GM15510 (cell line): Measurements from ENCODE around the gene HNRNPA2B1.

Experiments used
- POLR2A ChIP-seq: IDR thresholded peaks from 3 replicates; pipeline ENCODE4 v1.6.1; 2011; ENCODE audit warnings: borderline replicate concordance; ENCODE audit not compliant: insufficient read length; ENCODE audit errors: extremely low read depth

Gene HNRNPA2B1

DNA sequence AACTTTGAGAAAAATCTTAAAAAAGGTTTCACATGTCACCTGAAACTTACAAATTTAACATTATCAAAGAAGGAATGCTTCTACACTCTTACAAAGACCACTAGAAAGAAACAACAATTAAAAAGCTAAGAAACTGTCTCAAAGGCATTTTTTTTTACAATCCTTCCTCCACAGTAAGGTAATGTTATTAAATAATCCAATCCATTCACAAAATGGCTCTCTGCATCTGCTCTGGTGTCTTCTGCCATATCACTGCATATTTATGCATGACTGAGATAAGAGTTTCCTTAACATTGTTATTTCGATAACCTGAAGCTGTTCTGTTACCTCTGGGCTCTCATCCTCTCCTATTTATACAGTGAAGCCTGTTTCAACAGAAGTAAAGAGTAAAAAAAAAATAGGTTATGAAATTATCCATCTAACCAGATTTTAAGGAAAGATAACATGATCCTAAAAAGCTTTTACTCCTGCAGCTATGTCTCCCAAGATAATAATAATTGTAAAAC is 8.5 kb downstream of the HNRNPA2B1 start:
- no peak for TF ChIP-seq POLR2A

DNA sequence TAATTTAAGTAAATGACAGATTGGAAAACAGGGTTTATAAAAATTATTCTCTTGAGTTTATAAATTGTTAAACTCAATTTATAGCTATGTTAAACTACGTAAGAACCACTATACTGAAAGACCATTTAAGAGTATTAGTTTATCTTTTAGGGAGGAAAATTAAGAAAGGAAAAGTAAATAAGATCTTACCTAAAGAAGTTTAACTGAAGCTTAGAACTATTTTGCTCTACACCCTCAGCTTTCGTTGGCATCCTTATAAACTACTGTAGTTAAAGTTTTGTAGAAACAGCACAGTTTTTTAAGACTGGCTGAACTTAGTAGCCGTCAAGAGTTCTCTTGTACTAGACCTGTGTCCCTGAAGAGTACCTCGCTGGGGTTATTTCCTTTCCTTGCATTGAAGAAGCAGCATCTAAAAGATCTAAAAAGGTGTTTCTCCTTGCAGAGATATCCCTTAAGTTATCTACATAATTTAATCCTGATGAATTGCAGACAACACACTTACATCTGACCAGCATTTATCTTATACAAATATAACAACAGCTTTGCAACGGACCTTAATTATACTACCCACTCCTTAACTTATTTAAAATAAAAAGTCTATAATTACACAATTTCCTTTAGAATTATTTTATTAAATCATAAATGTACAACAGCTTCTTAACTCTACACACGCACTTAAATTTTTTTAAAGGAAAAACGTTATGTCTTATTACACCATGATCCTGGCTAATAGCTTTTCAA is 9.1 kb downstream of the HNRNPA2B1 start:
- no peak for TF ChIP-seq POLR2A

DNA sequence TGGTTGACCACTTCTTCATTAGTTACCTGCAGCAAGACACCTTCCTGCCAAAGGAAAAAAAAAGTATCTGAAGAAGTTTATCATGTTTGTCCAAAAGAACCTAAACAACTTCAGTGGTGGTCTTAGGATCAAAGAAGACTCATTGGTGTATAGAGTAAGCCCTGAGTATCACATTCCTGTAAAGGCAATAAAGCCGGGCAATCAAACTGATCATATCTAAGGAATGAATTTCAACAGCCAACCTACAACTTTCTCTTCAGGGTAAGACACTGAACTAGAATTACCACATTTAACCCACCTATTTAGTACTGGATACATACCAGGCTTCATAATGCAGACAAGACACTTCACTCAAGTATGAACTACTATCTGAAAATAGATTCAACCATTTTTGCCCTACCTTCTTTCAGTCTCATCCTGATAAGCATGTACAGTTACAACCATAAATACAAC is 10.1 kb downstream of the HNRNPA2B1 start:
- no peak for TF ChIP-seq POLR2A

DNA sequence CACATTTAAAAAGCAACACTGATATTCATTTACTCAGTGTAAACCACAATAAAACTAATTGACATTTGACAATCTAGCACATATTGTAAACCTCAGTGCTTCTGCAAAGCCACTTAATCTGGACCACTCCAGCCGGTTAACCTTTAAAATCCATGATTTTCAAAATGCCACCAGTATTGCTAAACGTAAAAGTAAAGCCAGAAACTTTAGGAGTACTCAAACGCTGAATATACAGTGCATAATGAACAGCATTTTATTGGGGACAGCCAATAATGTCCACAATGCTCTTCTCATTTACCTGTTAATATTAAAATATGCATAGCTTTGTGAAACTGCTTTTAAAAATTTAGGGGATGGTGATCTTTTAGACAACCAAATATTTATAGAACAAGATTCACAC is 10.8 kb downstream of the HNRNPA2B1 start:
- no peak for TF ChIP-seq POLR2A

DNA sequence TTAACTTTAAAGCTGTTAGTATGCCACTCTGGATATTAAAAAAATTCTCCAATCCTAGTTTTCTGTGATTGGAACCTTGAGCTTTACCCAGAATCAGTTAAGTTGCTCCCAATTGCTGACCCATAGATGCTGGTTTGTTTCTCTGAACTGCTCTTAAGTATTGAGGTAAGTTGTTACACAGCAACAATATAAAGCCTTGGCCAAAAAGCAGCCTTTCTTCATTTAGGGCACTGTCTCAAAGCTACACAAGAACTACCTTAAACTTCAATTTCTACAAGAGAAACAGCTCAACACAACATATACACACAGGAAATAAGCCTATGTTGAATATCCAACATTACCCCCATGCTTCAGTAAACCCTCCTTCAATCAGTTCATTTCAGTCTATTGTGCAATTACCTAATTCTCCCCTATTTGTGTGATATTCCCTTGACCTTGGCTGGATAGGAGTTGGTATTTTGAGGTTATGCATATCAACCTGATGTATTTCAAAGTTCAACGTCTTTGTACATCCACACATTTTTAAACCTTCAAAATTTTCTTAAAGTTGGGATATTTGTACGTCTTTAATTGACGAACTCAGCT is 11.5 kb downstream of the HNRNPA2B1 start:
- no peak for TF ChIP-seq POLR2A

DNA sequence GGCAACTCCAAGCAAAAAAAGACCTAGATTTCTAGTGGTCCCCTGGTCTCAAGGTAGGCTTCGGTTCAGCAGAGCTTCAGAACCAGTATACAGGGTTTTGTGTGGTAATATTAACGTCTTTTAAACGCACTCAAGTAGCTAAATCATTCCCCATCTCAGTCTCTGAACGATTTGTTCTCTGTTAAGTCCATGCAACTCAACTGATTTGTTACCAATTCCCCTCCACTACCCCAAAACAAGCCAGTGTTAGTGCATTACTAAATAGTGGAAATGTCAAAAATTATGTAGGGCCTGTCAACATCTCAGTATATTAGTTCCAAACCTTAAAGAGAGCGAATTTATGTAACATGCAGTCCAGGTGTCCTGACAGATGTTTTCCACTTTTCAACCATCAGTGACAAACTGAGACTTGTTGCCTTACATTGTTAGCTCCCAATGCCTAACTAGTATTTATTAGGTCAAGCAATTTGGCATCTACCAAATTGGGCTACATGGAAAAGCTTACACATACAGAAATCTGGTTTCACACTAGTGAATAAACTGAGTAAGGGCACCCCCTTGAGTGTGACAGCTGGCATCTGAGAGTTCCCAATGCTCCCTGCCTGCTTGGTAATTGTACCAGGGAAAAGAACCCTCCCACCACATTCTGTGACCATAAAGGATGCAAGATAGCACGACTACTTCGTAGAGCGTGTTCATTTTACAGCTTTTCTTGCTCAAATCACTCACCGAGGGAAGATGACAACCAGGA is 12.2 kb downstream of the HNRNPA2B1 start:
- peak; percentile 12 for TF ChIP-seq POLR2A

DNA sequence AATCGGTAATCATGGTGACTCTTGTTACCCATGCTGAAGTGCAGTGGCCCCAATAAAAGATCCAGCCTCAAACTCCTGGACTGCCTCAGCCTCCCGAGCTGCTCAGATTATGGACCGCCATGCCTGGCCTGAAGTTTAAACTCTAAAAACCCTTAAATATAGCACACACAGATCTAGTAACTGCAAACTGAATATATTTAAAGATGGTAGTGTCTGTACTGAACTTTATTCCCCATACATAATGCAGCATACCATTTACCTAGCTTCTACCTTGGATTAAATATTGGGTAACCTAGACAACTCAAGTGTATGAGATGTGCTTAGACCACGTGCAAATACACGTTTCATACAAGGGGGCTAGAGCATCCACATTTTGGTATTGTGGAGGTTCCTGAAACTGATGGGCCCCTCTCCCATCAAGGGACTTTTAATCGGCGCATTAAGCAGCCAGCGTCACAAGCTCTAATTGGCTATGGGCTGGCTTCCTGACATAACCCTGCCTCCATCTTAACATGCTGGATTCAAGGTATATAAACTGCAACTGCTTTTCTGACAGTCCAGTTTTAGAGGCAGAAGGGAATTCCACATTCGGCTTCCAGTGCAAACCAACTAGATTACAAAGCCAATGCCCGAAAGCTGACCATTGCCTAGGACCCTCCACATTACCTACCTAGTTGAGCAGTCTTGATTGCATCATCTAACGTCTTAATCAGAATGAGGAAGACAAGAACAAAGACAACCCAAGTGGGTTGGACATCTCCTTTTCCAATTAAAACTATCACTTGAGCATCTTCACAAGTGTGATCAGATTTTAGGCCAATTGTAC is 13.0 kb downstream of the HNRNPA2B1 start:
- peak; percentile 34 for TF ChIP-seq POLR2A

DNA sequence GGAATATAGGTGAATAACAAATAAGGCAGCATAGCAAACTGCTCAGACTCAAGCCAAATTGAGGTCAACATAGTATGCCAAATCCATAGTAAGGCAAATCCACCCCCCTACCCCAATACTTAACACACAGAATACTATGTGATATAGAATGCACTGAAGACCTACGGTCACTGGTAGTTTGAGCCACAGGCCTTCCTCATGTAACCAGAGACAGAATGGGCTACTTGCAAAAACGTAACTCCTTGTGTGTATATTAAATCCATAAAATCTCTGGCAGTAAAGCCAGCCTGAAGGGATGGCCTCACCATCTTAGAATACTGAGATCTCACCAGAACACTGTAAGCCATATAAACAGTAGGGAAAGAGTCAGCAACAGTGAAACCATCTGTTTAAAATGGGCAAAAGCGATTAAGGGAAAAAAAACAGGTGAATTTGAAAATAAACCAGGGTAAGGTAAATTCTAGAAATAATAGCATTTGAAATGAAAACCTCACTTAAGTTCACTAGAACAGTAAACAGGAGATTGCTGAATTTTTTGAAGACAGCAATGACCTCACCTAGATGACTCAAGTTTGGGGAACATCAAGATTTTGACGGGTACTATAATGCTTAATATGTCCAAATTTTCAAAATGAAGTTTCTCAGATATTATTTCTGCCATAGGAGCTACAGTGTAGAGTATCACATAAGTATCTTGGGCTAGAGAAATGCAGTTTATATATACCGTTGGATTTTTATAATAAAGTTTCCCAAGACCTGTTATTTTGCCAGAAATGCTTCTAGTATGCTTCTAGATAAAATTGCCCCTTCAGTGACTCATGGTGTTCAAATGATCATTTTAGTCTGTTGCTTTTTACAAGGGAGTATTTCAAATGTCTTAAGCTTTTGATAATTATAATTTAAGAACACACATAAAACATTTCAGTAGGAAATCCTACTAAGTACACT is 13.9 kb downstream of the HNRNPA2B1 start:
- TF ChIP-seq POLR2A = no peak

DNA sequence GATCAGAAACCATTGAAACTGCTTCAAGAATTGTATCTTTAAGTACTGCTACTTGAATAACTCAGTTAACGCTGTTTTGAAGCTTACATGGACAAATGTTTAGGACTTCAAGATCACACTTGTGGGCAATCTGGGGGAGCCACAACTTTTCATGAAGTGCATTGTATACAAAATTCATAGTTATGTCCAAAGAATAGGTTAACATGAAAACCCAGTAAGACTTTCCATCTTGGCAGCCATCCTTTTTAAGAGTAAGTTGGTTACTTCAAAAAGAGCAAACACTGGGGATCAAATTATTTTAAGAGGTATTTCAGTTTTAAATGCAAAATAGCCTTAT is 14.7 kb downstream of the HNRNPA2B1 start:
- TF ChIP-seq POLR2A = no peak

DNA sequence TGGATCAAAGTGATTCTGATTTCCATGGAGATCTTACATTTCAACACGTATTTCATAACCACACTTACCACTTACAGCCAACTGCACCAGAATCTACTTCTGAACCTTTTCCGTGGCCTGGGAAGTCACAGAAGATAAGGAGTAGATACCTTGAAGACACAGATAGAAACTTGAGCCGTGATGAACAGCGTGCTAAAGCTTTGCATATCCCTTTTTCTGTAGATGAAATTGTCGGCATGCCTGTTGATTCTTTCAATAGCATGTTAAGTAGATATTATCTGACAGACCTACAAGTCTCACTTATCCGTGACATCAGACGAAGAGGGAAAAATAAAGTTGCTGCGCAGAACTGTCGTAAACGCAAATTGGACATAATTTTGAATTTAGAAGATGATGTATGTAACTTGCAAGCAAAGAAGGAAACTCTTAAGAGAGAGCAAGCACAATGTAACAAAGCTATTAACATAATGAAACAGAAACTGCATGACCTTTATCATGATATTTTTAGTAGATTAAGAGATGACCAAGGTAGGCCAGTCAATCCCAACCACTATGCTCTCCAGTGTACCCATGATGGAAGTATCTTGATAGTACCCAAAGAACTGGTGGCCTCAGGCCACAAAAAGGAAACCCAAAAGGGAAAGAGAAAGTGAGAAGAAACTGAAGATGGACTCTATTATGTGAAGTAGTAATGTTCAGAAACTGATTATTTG is 15.3 kb downstream of the HNRNPA2B1 start:
- TF ChIP-seq POLR2A = no peak

DNA sequence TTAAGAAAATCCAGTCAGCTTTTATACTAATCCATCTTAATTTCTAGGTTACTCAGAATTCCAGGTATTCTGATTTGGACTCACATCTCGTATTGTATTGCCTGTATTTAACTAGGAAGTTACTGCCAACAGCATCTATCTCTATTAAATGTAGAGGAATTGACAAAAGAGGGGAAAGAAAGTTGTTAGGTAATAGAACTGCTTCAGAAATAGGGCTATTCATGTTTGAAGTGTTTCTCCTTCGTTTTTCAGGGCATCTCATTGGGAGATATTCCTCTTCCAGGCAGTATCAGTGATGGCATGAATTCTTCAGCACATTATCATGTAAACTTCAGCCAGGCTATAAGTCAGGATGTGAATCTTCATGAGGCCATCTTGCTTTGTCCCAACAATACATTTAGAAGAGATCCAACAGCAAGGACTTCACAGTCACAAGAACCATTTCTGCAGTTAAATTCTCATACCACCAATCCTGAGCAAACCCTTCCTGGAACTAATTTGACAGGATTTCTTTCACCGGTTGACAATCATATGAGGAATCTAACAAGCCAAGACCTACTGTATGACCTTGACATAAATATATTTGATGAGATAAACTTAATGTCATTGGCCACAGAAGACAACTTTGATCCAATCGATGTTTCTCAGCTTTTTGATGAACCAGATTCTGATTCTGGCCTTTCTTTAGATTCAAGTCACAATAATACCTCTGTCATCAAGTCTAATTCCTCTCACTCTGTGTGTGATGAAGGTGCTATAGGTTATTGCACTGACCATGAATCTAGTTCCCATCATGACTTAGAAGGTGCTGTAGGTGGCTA is 16.1 kb downstream of the HNRNPA2B1 start:
- peak; percentile 7 for TF ChIP-seq POLR2A
